ENCODE results near the gene CCDC85C.

GRCh38 chr14:99522025-99522401 is 82.0 kb downstream of the CCDC85C start:
- no peak for TF ChIP-seq TAF1 (IDR thresholded peaks at IDR 0.05; ENCODE audit: low read depth, low read length)
- TF ChIP-seq POLR2A (IDR thresholded peaks at IDR 0.05; ENCODE audit: low read depth, low read length): no peak
- no peak for TF ChIP-seq POLR2AphosphoS5 (IDR thresholded peaks at IDR 0.05; ENCODE audit: low read depth, low read length)
- TF ChIP-seq SPI1 (IDR thresholded peaks at IDR 0.05; ENCODE audit: low read depth, low read length): no peak

Measured in GM12891 (cell line).